HG03354 (cell line): Measurements from ENCODE around the gene CNNM4.
"Not testable (repeated sequence)": the region's sequence is repeated elsewhere in the genome, so short reads cannot be mapped to it uniquely, and the experiment has no call there.

Experiments
- ATAC-seq: cut with Tn5 transposase; IDR thresholded peaks from one replicate; pipeline ENCODE4 v1.9.1; 2021; ENCODE audit warnings: mild to moderate bottlenecking; ENCODE audit not compliant: unreplicated experiment, poor library complexity, severe bottlenecking

Gene CNNM4

GRCh38 chr2:96787411-96787810, 26.7 kb downstream of the CNNM4 start:
- no peak for ATAC-seq

DNA sequence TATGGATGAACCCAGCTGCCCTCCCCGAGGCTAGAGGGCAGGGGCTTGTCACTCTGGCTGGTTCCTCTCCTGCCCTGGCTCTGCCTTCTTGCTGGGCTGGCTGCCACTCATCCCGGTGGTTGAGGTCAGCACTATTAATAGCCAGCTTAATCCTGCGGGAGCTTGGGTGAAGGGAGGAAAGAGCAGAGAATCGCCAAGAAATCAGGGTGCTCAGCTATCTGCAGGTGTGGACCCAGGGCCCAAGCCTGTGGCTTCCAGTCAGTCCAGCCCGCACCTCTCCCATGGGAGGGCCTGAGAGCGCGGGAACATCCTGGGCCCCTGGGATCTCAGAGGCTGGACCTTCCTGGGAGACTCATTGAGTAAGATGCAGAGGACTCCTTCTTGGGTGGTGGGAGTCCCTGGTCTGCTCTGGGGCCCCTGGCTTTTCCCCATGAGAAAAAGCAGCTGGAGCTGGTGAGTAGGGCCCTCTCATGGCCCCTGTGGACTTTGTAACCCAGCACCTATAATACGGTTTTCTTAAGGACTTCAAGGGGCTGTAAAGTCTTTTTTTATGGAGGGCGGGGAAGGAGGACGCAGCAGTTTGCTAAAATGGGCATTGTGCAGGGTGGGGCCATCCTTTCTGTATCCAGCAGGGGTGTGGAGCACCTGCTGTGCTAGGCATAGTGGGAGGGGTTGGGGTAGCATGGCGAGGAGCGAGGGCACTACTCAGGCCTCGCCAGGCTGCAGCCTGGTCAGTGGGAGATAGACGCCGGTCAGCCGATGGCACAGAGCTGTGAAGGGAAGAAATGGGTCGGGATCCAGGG, 27.9 kb downstream of the CNNM4 start:
- no peak for ATAC-seq

GRCh38 chr2:96789245-96789617, 28.5 kb downstream of the CNNM4 start:
- ATAC-seq, result no peak

DNA sequence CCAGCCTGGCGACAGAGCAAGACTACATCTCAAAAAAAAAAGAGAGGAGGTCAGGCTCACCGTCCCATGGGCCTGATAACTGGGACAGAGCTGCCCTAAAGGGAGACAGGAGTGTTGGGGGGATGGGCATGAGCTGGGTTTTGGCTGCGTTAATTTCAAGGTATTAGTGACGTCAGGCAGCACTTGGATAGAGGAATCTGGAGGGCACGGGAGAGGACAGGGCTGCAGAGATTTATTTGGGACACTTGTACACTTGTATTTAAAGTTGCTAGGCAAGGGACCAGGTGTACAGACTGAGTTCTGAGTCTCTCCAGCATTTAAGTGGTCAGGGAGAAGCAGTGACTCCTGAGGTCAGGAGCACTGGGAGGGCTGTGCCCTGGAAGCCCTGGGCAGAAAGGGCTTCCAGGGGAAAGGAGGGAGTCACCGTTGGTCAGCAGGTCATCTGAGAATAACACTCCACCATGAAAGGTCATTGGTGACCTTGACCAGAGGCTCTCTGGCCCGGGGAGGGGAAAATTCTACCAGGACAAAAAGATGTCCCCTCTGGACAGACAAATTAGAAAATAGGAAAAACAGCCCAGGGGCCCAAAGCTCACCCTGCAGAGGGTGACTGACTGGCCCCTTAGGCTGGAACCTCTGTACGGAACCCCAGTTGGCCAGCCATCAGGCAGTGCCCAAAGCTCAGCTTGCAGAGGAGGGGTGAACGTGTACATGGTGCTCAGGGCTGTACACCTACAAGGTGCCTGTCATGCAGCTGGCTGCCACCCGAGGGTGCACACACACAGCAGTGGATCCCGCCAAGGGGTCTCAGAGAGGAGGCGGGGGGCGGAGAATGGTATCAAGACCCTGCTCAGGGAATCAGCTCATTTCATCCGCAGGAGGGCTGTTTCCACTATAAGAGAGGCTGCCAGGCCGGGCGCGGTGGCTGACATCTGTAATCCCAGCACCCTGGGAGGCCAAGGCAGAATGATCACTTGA, 32.4 kb downstream of the CNNM4 start:
- no peak for ATAC-seq

DNA sequence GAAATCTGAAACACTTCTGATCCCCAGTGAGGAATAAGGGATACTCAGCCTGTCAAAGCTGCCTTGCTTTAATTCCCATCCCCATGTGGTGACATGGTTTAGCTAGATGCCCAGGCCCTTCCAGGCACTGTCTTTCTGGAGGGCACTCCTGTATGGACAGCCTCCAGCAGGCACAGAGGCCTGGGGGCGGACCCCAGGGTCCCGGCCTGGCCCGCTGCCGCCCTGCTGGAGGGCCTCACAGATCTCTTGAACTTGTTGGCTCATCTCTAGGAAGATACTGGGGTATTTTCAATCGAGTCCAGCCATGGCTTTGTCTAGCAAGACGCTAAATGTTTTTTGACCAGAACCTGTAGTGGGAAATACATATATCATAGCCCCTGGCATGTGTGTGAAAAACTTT, 34.4 kb downstream of the CNNM4 start:
- ATAC-seq, result no peak

GRCh38 chr2:96796497-96796896, 35.8 kb downstream of the CNNM4 start:
- not testable (repeated sequence) for ATAC-seq

DNA sequence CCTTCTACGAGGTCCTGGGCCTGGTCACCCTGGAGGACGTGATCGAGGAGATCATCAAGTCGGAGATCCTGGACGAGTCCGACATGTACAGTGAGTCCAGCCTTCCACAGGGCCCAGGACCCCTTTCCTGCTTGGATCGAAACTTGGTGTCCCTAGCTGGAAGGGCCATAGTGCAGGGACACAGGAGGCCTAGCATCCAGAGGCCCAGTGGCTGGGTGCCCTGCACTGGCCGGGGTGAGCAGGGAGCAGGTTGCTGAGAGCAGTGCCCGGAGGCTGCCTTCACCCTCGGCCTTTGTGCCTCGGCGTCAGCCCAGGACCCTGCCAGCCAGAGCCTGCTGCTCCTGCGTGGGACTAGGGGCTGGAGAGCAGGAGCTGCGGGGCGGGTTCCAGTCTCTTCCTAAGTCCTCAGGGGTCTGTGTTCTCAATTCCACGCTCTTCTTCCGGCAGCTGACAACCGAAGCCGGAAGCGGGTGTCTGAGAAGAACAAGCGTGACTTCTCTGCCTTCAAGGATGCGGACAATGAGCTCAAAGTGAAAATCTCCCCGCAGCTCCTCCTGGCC, 36.4 kb downstream of the CNNM4 start:
- ATAC-seq, result no peak

DNA sequence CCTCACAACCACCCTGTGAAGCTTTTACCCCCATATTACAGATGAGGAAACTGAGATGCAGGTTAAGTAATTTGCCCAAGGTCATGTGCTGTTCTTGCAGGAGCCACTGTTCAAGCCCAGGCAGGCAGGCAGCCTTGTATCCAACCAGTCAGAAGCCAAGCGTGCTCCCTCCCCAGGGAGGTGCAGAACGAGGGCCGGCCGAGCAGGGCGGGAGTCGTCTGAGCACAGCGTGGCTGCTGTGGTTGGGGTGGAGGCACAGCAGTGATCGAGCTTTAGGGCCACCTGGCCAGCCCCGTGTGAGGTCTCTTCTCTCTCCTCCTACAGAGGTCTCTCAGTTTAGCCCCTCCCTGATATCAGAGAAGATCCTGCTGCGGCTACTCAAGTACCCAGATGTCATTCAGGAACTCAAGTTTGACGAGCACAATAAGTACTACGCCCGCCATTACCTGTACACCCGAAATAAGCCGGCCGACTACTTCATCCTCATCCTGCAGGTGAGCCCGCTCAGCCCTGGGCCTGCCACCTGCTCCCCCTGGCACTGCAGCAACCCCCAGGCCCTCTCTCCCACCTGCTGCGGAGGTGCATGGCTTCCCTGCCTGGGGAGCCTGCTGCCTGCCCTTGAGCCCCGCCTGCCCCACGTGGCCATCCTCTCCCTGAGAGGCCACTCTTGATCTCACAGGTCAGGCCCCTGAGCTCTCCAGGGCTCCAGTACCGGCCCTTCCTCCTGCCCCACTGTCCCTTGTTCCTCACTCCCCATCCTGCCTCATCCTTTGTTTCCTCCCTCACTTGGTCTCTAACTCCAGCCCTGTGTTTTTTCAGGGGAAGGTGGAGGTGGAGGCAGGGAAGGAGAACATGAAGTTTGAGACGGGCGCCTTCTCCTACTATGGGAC, 38.3 kb downstream of the CNNM4 start:
- no peak for ATAC-seq

DNA sequence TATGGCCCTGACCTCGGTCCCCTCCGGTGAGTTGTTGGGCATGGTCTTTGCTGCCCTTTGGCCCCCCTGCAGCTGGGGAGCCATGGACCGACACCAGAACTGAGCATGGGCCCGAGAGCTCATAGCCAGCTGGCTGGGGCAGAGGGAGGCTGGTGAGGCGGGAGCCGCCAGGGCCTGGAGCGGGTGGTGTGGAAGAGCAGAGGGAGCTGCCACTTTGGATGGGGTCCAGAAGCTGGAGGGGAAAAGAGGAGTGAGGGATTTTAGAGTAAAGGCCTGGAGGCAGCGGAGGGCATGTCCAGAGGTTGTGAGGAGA, 38.9 kb downstream of the CNNM4 start:
- no peak for ATAC-seq

DNA sequence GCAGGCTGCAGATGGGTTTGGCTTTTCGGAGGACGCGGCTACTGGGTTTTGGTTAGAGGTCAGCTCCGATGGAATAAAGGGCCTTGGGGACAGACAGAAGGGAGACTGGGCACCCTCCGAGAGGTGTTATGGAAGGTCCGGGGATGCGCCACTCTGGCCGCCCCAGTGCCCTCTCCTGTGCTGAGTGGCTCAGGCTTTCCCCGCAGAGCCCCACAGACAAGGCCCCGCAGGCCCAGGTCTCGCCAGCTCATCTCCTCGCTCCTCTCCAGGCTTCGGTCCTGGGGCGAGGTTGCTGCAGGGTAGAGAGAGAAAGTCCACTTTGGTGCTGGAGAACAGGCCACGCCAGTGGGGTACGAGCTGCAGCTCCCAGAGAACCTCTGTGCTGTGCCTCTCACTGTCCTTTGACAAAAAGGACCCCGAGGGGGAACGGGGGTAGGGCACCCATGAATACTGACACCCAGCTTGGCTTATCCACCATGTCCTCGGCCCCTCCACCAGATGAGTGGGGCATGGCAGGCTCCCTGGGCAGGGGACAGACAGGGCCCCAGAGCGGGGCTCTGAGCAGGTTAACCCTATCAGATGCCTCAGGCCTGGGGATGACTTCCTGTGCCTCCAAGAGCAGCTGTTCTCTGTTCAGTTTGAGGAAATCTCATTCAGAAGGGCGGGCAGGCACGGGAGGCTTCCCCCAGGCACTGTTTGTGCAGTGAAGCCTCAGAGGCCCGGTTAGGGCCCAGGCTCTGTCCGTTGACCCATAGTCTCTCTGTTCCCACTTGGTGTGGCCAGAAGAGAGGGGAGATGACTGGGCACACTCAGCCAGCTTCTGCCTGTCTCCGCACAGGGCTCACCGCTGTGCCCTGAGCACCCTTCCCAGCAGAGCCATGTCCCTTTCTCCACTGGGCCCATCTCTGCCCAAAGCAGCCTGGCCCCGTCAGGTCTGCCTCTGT, 39.6 kb downstream of the CNNM4 start:
- peak; percentile 31 for ATAC-seq

DNA sequence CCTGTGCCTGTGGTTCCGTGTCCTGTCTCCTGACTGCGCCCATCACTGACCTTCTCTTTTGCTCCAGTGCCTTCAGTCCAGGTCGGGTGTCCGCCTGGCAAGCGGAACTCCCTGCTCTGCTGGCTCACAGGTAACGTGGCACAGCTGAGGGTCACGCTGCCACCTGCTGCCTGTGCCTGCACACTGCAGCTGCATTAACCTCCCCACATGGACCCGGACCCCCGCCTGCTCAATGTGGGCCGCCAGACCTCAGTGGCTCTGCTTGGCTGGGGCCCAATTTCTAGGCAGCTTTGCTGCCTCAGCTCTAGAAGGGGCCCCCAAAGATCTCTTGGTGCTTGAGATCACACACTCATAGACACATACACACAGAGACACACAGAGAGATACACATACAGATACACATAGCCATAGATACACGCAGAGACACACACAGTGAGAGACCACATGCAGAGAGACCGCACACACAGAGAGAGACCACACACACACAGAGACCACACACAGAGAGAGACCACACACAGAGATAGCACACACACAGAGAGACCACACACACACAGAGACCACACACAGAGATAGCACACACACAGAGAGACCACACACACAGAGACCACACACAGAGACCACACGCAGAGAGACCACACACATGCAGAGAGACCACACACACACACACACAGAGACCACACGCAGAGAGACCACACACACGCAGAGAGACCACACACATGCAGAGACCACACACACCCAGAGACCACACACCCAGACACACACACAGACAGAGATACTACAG, 40.5 kb downstream of the CNNM4 start:
- peak; percentile 90 for ATAC-seq

DNA sequence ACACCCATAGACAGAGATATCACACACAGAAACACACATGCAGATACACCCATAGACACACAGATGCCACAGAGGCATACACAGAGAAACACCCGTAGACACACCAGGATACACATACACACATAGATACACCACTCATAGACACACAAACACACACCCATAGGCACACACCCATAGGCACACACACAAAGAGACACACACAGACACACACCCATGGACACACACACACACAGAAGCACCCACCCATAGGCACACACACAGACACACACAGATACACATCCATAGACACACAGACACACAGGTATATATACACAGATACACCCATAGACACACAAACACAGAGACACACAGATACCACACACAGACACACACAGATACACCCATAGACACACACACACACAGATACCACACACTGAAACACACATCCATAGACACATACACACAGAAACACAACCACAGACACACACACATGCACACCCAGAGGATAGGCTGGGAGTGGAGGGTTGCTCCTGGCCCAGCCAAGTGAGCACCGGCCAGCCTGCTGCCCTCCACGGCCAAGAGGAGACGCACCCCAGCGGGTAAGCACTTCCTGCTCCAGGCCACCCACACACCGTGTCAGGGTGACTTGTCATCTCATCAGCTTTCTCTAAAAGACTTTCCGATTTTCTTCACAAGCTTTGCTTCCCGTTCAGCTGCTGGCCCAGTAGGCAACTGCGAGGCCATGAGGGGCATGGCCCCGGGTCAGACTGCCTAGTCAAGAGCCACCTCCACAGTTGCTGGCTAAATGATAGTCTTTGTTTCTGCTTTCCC, 41.3 kb downstream of the CNNM4 start:
- peak; percentile 31 for ATAC-seq

DNA sequence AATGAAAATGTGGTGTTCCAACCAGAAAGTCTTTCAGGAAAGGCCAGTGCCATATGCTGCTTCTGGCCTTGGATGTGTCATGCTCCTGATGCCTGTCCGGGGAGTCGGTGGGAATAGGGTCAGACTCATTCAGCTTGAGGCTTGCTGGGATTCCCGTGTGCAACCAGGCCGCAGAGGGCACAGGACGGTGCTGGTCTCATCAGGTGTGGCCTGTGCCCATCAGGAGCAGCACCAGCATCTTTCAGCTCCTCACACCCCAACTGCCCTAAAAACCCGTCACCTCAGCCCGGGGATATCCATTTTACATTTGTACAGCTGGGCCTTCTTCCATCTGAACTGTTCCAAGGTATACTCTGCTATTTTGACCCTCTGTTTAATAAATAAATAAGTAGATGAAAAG, 42.0 kb downstream of the CNNM4 start:
- no peak for ATAC-seq

DNA sequence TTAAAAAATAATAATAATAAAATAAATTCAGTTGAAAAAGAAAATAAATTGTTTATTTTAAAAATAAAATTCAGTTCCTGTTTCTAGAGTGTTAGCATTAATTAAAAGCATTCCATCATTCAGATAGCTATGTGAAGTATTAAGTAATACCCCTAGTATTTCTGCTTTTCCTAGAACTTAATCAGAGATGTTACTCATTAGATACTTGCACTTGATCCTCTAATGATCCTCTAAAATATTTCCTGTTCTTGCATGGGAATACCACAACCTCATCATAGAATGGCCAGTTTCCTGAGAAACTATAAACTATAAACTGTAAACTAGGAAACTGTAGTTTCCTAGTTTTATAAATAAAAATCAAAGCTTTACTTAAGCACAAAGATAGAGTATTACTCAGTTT, 44.3 kb downstream of the CNNM4 start:
- no peak for ATAC-seq

DNA sequence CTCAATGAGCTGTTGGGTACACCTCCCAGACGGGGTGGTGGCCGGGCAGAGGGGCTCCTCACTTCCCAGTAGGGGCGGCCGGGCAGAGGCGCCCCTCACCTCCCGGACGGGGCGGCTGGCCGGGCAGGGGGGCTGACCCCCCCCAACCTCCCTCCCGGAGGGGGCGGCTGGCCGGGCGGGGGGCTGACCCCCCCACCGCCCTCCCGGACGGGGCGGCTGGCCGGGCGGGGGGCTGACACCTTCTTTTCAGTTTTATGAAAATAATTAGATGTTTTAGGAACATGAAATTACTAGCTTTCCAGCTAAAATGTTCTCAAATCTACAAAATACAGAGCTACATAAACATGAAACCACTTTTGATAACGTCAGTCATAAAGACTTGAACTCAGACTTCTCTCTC, 45.2 kb downstream of the CNNM4 start:
- ATAC-seq, result not testable (repeated sequence)

GRCh38 chr2:96806468-96807126, 45.9 kb downstream of the CNNM4 start:
- ATAC-seq, result peak; percentile 76

DNA sequence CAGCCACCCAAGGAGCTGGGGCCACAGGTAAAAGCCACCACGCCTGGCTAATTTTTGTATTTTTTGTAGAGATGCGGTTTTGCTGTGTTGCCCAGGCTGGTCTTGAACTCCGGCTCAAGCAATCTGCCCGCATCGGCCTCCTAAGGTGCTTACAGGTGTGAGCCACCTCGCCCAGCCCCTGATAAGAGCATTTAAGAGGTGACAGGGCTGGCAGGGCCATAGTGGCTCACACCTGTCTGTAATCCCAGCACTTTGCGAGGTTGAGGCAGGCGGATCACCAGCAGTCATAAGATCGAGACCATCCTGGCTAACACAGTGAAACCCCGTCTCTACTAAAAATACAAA, 46.4 kb downstream of the CNNM4 start:
- ATAC-seq, result peak; percentile 13
